GM10266 (cell line): ENCODE data around the gene CUBN.
A peak's percentile ranks its signal among the peaks of the same experiment; 100 is the strongest.

Source experiments
- DNase-seq: peaks from one replicate; pipeline ENCODE4 v3.0.0; 2012; ENCODE audit errors: extremely low spot score
- CTCF ChIP-seq: IDR thresholded peaks from 2 replicates; pipeline ENCODE4 v1.5.1; 2012; ENCODE audit warnings: mild to moderate bottlenecking, low read depth; ENCODE audit not compliant: control insufficient read depth, insufficient read depth; ENCODE audit errors: missing control alignments

CUBN gene

GRCh38 chr10:16789261-16789660, 340.4 kb downstream of the CUBN start:
- TF ChIP-seq CTCF: no peak
- no peak for DNase-seq

- TF ChIP-seq CTCF: no peak
- DNase-seq: no peak
These were observed 340.8 kb downstream of the CUBN start for GRCh38 chr10:16788778-16789177.

GRCh38 chr10:16788125-16788524, 341.5 kb downstream of the CUBN start:
- no peak for TF ChIP-seq CTCF
- DNase-seq: no peak

GRCh38 chr10:16787361-16787791, 342.2 kb downstream of the CUBN start:
- no peak for DNase-seq
- TF ChIP-seq CTCF: no peak

GRCh38 chr10:16780338-16780880, 349.2 kb downstream of the CUBN start:
- DNase-seq: no peak
- no peak for TF ChIP-seq CTCF

GRCh38 chr10:16779384-16779915, 350.2 kb downstream of the CUBN start:
- TF ChIP-seq CTCF: no peak
- peak; percentile 57 for DNase-seq

GRCh38 chr10:16777473-16778370, 351.9 kb downstream of the CUBN start:
- peak; percentile 65 for DNase-seq
- TF ChIP-seq CTCF: peak; percentile 55
